Measurements from ENCODE around the gene CTDSPL.
"Not testable (repeated sequence)": the region's sequence is repeated elsewhere in the genome, so short reads cannot be mapped to it uniquely, and the experiment has no call there.

Gene CTDSPL

GRCh38 chr3:37984596-37984995 is 122.9 kb downstream of the CTDSPL start:
- H3K36me3 ChIP-seq (ENCODE audit: control insufficient read depth, insufficient read depth, low read length) = no peaks in the 10 kb centered on the region
- H3K4me3 ChIP-seq (ENCODE audit: insufficient read depth, low read depth, low read length, poor library complexity, severe bottlenecking) = no peak overlapping the region
- H3K9me3 ChIP-seq (ENCODE audit: control insufficient read depth, low read length) = no peaks in the 10 kb centered on the region
- H3K27me3 ChIP-seq (replicated peaks; ENCODE audit: control insufficient read depth, insufficient read depth, low read length, poor library complexity, severe bottlenecking) = no peaks in the 10 kb centered on the region
- no peak overlapping the region for H3K27ac ChIP-seq (ENCODE audit: insufficient read depth, low read length, poor library complexity, severe bottlenecking)
- H3K4me1 ChIP-seq (ENCODE audit: control insufficient read depth, insufficient read depth, low read length, poor library complexity, severe bottlenecking) = no peaks in the 10 kb centered on the region
- DNase-seq = no peak

DNA sequence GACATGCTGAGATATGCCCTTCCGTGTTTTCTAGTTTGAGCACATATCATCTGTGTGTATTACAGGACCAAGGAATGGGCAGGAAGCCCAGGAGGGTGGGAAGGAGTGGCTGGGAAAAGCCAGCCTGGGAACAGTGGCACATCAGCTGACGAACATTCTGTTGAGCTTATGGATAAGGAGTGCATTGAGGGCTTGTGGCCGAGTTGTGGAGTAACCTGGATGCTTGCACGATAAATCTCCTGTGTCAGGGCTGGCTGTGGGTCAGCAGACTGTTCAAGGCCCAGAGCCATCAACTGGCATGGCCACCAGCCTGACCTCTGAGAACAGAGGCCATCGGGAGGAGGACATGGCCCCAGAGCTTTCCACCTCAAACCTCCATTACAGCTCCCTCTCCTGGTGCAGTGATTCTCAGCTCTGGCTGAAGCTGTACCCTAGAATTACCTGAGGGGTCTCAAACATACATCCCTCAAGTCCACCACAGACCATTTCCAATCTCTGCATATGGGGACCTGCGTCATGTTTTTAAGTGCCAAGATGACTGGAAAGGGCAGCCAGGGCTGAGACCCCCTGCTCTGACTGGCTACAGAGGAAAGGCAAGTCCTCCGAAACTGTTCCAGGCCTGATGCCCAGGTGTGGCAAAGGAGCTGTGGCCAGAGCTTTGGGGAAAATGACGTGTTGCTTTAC is 124.1 kb downstream of the CTDSPL start:
- no peaks in the 10 kb centered on the region for H3K27me3 ChIP-seq (replicated peaks; ENCODE audit: control insufficient read depth, insufficient read depth, low read length, poor library complexity, severe bottlenecking)
- no peaks in the 10 kb centered on the region for H3K4me1 ChIP-seq (ENCODE audit: control insufficient read depth, insufficient read depth, low read length, poor library complexity, severe bottlenecking)
- H3K9me3 ChIP-seq (ENCODE audit: control insufficient read depth, low read length) = no peaks in the 10 kb centered on the region
- H3K36me3 ChIP-seq (ENCODE audit: control insufficient read depth, insufficient read depth, low read length) = no peaks in the 10 kb centered on the region
- no peak overlapping the region for H3K27ac ChIP-seq (ENCODE audit: insufficient read depth, low read length, poor library complexity, severe bottlenecking)
- H3K4me3 ChIP-seq (ENCODE audit: insufficient read depth, low read depth, low read length, poor library complexity, severe bottlenecking) = no peak overlapping the region
- no peak for DNase-seq

DNA sequence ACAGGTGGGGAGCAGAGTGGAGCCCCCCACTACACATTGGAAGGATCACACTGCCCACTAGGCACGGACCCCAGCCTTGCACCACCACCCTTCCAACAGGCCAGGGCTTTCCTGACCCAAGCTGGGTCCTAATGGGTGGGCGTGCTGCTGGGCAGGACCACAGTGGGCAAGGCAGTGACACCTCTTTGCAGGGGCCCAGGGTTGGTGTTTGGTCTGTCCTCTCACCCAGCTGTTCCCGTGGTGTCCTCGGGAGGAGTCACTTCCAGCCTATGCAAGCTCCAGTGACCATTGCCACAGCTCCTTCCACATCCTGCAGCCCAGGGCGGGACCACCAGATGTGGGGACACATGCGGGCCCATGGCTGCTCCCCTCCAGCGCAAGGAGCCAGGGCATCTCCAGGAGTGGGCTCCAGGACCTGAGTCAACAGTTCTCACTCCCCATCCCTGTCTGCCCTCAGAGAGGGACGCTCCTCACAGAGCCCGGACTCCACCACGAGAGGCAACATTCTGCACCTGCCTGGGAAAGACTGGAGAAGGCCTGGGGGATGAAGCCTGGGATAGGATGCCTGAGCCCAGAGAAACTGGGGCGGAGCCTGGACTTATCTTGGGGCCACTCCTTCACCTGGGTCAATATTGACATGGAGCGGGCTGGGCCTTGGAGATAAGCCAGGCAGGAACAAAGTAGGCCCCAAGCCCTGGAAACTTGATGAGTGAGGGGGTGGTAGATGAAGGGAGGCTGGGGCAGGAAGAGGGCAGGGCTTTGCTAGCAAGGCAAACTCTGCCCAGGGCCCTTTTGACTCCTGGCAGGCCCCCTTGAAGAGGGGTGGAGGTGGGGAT is 125.0 kb downstream of the CTDSPL start:
- Histone ChIP-seq H3K4me1 (ENCODE audit: control insufficient read depth, insufficient read depth, low read length, poor library complexity, severe bottlenecking) (no peaks in the 10 kb centered on the region), H3K27ac (ENCODE audit: insufficient read depth, low read length, poor library complexity, severe bottlenecking) (no peak overlapping the region), H3K9me3 (ENCODE audit: control insufficient read depth, low read length) (no peaks in the 10 kb centered on the region), H3K27me3 (replicated peaks; ENCODE audit: control insufficient read depth, insufficient read depth, low read length, poor library complexity, severe bottlenecking) (no peaks in the 10 kb centered on the region), H3K36me3 (ENCODE audit: control insufficient read depth, insufficient read depth, low read length) (no peaks in the 10 kb centered on the region), H3K4me3 (ENCODE audit: insufficient read depth, low read depth, low read length, poor library complexity, severe bottlenecking) (no peak overlapping the region)
- no peak for DNase-seq

DNA sequence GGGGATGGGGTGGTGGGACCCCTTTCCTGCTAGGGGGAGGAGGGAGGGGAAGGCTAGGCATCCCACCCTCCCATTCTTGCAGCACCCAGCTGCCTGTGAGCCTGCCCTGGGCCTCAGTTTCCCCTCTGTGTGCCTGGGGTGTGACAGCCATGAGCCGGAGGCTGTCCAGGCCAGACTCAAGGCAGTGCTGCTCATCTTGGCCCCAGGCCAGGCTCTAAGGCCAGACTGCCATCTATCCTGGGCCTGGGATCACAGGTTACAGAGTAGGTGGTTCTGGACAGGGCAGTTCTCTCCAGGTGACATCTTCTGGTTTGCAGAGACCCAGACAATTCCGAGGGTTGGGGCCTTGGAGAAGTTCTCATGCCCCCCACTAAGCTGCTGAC is 125.6 kb downstream of the CTDSPL start:
- H3K4me3 ChIP-seq (ENCODE audit: insufficient read depth, low read depth, low read length, poor library complexity, severe bottlenecking) = no peak overlapping the region
- DNase-seq = no peak
- no peaks in the 10 kb centered on the region for H3K27me3 ChIP-seq (replicated peaks; ENCODE audit: control insufficient read depth, insufficient read depth, low read length, poor library complexity, severe bottlenecking)
- H3K4me1 ChIP-seq (ENCODE audit: control insufficient read depth, insufficient read depth, low read length, poor library complexity, severe bottlenecking) = no peaks in the 10 kb centered on the region
- H3K9me3 ChIP-seq (ENCODE audit: control insufficient read depth, low read length) = no peaks in the 10 kb centered on the region
- no peak overlapping the region for H3K27ac ChIP-seq (ENCODE audit: insufficient read depth, low read length, poor library complexity, severe bottlenecking)
- no peaks in the 10 kb centered on the region for H3K36me3 ChIP-seq (ENCODE audit: control insufficient read depth, insufficient read depth, low read length)

GRCh38 chr3:37987751-37988179 is 126.1 kb downstream of the CTDSPL start:
- no peak for DNase-seq
- H3K4me3 ChIP-seq (ENCODE audit: insufficient read depth, low read depth, low read length, poor library complexity, severe bottlenecking) = no peak overlapping the region
- H3K4me1 ChIP-seq (ENCODE audit: control insufficient read depth, insufficient read depth, low read length, poor library complexity, severe bottlenecking) = no peaks in the 10 kb centered on the region
- H3K27ac ChIP-seq (ENCODE audit: insufficient read depth, low read length, poor library complexity, severe bottlenecking) = no peak overlapping the region
- no peaks in the 10 kb centered on the region for H3K9me3 ChIP-seq (ENCODE audit: control insufficient read depth, low read length)
- H3K27me3 ChIP-seq (replicated peaks; ENCODE audit: control insufficient read depth, insufficient read depth, low read length, poor library complexity, severe bottlenecking) = no peaks in the 10 kb centered on the region
- H3K36me3 ChIP-seq (ENCODE audit: control insufficient read depth, insufficient read depth, low read length) = no peaks in the 10 kb centered on the region

DNA sequence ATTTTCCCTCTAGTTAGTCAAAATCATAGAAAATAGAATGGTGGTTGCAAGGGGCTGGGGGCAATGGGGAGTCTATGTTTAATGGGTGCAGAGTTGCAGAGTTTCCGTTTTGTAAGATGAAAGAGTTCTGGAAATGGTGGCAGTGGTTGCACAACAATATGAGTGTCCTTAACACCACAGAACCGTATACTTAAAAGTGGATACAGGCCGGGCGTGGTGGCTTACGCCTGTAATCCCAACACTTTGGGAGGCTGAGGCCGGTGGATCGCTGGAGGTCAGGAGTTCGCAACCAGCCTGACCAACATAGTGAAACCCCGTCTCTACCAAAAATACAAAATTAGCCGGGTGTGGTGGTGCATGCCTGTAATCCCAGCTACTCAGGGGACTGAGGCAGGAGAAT is 126.7 kb downstream of the CTDSPL start:
- not testable (repeated sequence) for H3K4me1 ChIP-seq (ENCODE audit: control insufficient read depth, insufficient read depth, low read length, poor library complexity, severe bottlenecking); H3K9me3 ChIP-seq (ENCODE audit: control insufficient read depth, low read length); H3K27ac ChIP-seq (ENCODE audit: insufficient read depth, low read length, poor library complexity, severe bottlenecking); DNase-seq; H3K36me3 ChIP-seq (ENCODE audit: control insufficient read depth, insufficient read depth, low read length); H3K4me3 ChIP-seq (ENCODE audit: insufficient read depth, low read depth, low read length, poor library complexity, severe bottlenecking); H3K27me3 ChIP-seq (replicated peaks; ENCODE audit: control insufficient read depth, insufficient read depth, low read length, poor library complexity, severe bottlenecking)

GRCh38 chr3:37988931-37989525 is 127.3 kb downstream of the CTDSPL start:
- H3K9me3 ChIP-seq (ENCODE audit: control insufficient read depth, low read length) = no peaks in the 10 kb centered on the region
- peaks cover 7% of the 10 kb centered on the region for H3K4me1 ChIP-seq (ENCODE audit: control insufficient read depth, insufficient read depth, low read length, poor library complexity, severe bottlenecking)
- H3K27me3 ChIP-seq (replicated peaks; ENCODE audit: control insufficient read depth, insufficient read depth, low read length, poor library complexity, severe bottlenecking) = no peaks in the 10 kb centered on the region
- H3K4me3 ChIP-seq (ENCODE audit: insufficient read depth, low read depth, low read length, poor library complexity, severe bottlenecking) = no peak overlapping the region
- no peaks in the 10 kb centered on the region for H3K36me3 ChIP-seq (ENCODE audit: control insufficient read depth, insufficient read depth, low read length)
- no peak overlapping the region for H3K27ac ChIP-seq (ENCODE audit: insufficient read depth, low read length, poor library complexity, severe bottlenecking)
- DNase-seq = no peak

GRCh38 chr3:37989821-37990480 is 128.3 kb downstream of the CTDSPL start:
- Histone ChIP-seq H3K9me3 (ENCODE audit: control insufficient read depth, low read length) (no peaks in the 10 kb centered on the region), H3K36me3 (ENCODE audit: control insufficient read depth, insufficient read depth, low read length) (no peaks in the 10 kb centered on the region), H3K4me3 (ENCODE audit: insufficient read depth, low read depth, low read length, poor library complexity, severe bottlenecking) (no peak overlapping the region), H3K27me3 (replicated peaks; ENCODE audit: control insufficient read depth, insufficient read depth, low read length, poor library complexity, severe bottlenecking) (no peaks in the 10 kb centered on the region), H3K27ac (ENCODE audit: insufficient read depth, low read length, poor library complexity, severe bottlenecking) (no peak overlapping the region), H3K4me1 (ENCODE audit: control insufficient read depth, insufficient read depth, low read length, poor library complexity, severe bottlenecking) (peaks cover 14% of the 10 kb centered on the region)
- no peak for DNase-seq

DNA sequence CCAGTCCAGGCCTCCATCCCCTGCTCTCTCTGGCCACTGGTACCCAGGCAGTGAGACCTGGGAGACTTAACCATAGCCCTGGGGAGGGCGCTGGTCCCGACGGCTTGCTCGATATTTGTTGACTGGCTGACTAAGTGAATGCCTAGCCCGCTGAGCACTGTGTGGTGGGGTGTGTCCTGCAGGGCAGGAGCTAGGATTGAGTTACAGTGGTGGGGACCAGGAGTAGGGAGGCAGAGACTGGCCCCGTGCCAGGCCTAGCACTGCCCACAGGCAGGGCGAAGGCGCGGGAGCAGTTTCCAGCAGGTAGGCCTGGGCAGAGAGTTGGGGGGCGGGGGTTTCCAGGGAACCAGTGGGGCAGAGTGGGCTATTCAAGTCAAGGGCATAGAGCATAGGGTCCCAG is 128.8 kb downstream of the CTDSPL start, which contains the start of gene VILL:
Gene VILL (plus strand): TSS at position 260 of the 400 bp plus-strand sequence. CDS start 2,887 bp downstream, outside the sequence.
- H3K4me1 ChIP-seq (ENCODE audit: control insufficient read depth, insufficient read depth, low read length, poor library complexity, severe bottlenecking) = peaks cover 19% of the 10 kb centered on the region
- H3K9me3 ChIP-seq (ENCODE audit: control insufficient read depth, low read length) = no peaks in the 10 kb centered on the region
- no peak for DNase-seq
- no peaks in the 10 kb centered on the region for H3K27me3 ChIP-seq (replicated peaks; ENCODE audit: control insufficient read depth, insufficient read depth, low read length, poor library complexity, severe bottlenecking)
- no peak within 1 kb of the TSS for H3K27ac ChIP-seq (ENCODE audit: insufficient read depth, low read length, poor library complexity, severe bottlenecking)
- no peaks in the 10 kb centered on the region for H3K36me3 ChIP-seq (ENCODE audit: control insufficient read depth, insufficient read depth, low read length)
- H3K4me3 ChIP-seq (ENCODE audit: insufficient read depth, low read depth, low read length, poor library complexity, severe bottlenecking) = no peak within 1 kb of the TSS

All from effector memory CD4-positive, alpha-beta T cell (primary cell).